Brain pericyte (primary cell): ENCODE results near the gene HACE1.
"Not testable (repeated sequence)": the region's sequence is repeated elsewhere in the genome, so short reads cannot be mapped to it uniquely, and the experiment has no call there.

Source experiments
- DNase-seq: peaks from one replicate; pipeline ENCODE4 v3.0.0-alpha.2; 2012; ENCODE audit warnings: low read depth, low spot score

The HACE1 gene

GRCh38 chr6:104829183-104829958, 30.3 kb downstream of the HACE1 start:
- no peak for DNase-seq

GRCh38 chr6:104828478-104828877, 31.2 kb downstream of the HACE1 start:
- DNase-seq: no peak

DNA sequence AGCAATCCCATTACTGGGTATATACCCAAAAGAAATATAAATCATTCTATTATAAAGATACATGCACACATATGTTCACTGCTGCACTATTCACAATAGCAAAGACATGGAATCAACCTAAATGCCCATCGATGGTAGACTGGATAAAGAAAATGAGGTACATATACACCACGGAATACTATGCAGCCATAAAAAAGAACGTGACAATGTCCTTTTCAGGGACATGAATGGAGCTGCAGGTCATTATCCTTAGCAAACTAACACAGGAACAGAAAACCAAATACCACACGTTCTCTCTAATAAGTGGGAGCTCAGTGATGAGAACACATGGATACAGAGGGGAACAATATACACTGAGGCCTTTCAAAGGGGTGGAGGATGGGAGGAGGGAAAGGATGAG, 38.9 kb downstream of the HACE1 start:
- not testable (repeated sequence) for DNase-seq

- DNase-seq: no peak
Observed at GRCh38 chr6:104816125-104816524, 43.6 kb downstream of the HACE1 start.

DNA sequence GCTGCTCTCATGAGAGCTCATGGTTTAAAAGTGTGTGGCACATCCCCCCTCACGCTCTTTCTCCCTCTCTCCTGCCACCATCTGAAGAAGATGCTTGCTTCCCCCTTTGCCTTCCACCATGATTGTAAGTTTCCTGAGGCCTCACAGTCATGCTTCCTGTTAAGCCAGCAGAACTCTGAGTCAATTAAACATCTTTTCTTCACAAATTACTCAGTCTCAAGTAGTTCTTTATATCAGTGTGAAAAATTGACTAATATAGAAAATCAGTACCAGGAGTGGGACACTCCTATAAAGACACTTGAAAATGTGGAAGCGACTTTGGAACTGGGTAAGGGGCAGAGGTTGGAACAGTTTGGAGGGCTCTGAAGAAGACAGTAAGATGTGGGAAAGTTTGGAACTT, 45.0 kb downstream of the HACE1 start:
- DNase-seq: no peak

DNA sequence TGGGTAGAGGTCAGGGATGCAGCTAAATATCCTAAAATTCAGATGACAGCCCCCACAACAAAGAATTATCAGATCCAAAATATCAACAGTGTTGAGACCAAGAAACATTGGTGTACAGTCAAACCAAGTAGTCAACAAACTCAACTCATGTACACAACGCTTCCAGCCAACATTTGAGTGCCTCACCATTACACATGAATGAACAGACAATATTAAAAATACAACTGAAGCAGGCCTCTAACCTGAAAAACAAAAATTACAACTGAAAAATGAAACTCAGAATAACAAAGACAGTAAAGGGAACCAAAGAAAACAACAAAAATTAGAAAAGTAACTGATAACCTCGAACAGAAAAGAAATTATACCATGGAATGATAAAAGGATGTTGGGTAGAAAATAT, 46.2 kb downstream of the HACE1 start:
- no peak for DNase-seq

- DNase-seq: no peak
Observed at GRCh38 chr6:104809116-104809515, 50.6 kb downstream of the HACE1 start.

DNA sequence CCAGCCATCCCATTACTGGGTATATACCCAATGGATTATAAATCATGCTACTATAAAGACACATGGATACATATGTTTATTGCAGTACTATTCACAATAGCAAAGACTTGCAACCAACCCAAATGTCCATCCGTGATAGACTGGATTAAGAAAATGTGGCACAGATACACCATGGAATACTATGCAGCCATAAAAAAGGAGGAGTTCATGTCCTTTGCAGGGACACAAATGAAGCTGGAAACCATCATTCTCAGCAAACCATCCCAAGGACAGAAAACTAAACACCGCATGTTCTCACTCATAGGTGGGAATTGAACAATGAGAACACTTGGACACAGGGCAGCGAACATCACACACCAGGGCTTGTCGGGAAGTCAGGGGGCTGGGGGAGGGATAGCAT, 54.4 kb downstream of the HACE1 start:
- DNase-seq: not testable (repeated sequence)

DNA sequence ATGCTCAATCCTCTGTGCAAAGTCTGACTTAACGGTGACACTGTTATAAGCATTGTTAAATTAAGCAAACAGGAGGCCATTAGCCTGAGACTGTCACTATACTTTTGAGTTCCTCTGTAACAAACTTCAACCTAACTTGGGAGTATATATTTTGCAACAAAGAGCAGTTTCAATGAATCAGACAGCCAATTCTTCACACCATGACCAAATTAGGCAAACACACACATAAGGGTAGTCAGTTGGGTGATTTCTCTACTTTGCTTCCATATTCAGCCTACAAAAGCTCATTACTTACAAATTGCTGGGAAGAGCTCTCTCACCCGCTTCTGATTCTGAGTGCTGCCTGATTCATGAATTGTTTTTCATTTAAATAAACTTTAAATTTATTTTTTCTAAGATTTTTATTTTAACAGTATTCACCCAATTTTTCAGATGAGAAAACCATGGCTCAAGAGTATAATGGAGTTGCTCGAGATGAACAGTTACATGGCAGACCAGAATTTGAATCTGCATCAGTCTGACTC, 60.5 kb downstream of the HACE1 start:
- DNase-seq: no peak

- no peak for DNase-seq
Observed at GRCh38 chr6:104796031-104796785, 63.5 kb downstream of the HACE1 start.

- DNase-seq: no peak
Observed at GRCh38 chr6:104795363-104795762, 64.4 kb downstream of the HACE1 start.

GRCh38 chr6:104789770-104790190, 69.9 kb downstream of the HACE1 start:
- DNase-seq: no peak

DNA sequence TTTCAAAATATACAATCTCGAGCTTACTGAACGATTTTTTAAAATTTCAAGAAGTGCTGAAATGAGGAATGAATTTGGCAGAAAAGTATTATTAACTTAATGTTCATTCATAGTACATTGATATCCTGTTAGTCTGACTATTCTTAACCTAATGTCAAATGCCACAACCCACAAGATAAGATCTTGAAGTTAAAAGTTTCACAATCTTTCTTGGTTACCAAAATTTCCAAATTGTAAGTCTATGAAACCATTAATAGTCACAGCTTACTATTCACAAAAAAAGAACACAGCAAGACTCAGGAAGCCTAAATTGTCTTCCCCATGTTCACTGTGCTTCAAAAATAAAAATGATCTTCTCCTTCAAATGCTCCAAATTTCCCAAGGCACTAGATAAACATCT, 71.3 kb downstream of the HACE1 start:
- no peak for DNase-seq

DNA sequence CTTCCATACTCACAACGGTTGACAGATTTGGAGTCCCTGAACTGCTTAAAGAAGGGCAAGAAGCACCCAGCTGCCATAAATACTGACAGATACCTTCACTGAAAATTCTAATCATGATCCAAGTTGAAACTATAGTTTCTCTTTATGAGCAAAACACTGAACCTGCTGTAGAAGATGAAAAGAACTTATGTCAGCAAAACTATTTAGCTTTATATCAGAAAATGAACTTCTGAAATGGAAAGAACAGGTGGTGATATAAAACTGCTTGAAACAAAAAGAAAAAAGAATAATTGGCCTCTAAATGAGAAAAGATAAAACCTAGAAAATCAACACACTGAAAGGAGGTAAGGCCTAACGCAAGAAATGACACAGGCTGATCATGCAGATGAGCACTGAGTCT, 72.4 kb downstream of the HACE1 start:
- no peak for DNase-seq

- DNase-seq: peak; percentile 24
Observed at GRCh38 chr6:104784884-104785283, 74.8 kb downstream of the HACE1 start.

DNA sequence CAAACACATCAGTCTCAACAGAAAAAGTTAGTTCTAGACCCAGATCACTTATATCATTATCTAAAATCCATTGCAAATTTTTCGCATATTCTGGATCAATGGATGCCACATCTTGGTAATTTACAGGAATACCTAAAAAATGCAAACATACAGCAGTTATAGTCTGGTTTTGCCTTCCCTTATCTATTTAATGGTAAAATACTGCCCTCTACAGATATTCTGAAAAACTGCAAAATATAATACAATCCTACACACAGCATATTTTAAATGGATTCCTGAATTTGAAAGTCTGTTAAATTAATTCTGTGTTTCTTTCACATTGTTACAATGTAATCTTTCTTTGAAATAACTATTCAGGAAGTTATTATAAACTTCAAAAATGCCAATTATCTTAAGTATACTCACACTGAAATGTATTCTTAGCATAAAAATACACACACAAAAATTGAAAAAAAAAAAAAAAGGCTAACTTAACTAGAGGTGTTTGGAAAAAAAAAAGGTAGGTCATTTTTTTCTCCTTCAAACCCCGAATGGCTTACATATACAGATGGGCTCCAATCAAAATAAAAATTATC, 88.4 kb downstream of the HACE1 start:
- no peak for DNase-seq

- DNase-seq: no peak
Observed at GRCh38 chr6:104768906-104769305, 90.8 kb downstream of the HACE1 start.

DNA sequence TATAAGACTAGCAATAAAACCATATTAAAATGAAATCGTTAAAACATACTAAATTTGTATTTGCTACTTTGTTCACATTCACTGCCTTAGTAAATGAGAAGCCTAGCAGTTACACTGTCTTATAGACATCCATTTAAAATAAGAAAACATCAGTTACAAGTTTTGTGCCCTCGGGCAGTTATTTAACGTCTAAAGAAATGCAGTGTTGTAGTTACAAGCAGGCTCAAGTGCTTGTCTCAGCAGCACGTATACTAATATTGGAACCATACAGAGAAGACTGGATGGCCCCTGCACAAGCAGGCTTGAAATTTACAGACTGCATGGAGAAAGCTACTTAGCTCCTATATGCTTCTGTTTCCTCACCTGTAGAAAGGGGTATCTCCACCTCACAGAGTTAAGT, 93.1 kb downstream of the HACE1 start:
- no peak for DNase-seq

DNA sequence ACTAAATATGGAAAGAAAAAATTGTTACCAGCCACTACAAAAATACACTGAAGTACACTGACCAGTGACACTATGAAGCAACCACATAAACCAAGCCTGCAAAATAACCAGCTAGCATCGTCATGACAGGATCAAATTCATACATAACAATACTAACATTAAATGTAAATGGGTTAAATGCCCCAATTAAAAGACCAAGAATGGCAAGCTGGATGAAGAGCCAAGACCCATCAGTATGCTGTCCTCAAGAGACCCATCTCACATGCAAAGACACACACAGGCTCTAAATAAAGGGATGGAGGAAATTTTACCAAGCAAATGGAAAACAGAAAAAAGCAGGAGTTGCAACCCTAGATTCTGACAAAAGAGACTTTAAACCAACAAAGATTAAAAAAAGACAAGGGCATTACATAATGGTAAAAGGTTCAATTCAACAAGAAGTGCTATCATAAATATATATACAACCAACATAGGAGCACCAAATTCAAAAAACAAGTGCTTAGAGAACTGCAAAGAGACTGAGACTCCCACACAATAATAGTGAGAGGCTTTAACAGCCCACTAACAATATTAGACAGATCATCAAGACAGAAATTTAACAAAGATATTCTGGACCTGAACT, 104.8 kb downstream of the HACE1 start:
- DNase-seq: no peak

GRCh38 chr6:104753251-104753650, 106.5 kb downstream of the HACE1 start:
- no peak for DNase-seq

DNA sequence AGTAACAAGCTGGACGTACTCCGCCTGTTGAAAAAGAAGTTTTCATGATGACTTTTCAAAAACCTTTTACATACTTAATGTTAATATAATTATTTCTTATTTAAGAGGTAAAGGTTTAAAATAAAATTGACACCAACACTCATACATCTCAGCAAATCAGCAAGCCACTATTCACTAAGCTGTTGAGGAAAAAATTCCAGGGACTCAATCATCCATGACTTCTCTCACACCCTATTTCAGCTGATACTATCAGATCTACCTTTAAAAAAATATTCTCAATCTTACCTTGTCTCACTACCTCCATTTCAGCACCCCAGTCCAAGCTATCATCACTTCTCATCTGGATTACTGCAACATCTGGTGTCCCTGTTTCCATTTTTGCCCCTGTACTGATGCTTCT, 109.3 kb downstream of the HACE1 start:
- DNase-seq: no peak

DNA sequence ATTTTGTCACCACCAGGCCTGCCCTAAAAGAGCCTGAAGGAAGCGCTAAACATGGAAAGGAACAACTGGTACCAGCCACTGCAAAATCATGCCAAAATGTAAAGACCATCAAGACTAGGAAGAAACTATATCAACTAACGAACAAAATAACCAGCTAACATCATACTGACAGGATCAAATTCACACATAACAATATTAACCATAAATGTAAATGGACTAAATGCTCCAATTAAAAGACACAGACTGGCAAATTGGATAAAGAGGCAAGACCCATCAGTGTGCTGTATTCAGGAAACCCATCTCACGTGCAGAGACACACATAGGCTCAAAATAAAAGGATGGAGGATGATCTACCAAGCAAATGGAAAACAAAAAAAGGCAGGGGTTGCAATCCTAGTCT, 120.6 kb downstream of the HACE1 start:
- not testable (repeated sequence) for DNase-seq
